HG03575 (cell line): ENCODE data around the gene EFCAB6.

Experiments
- ATAC-seq: cut with Tn5 transposase; IDR thresholded peaks from one replicate; pipeline ENCODE4 v1.9.1; 2021; ENCODE audit not compliant: unreplicated experiment, insufficient number of reproducible peaks, low FRiP score; ENCODE audit errors: extremely low read depth

EFCAB6 gene

GRCh38 chr22:43531651-43532050 is 280.5 kb downstream of the EFCAB6 start:
- ATAC-seq, result no peak

DNA sequence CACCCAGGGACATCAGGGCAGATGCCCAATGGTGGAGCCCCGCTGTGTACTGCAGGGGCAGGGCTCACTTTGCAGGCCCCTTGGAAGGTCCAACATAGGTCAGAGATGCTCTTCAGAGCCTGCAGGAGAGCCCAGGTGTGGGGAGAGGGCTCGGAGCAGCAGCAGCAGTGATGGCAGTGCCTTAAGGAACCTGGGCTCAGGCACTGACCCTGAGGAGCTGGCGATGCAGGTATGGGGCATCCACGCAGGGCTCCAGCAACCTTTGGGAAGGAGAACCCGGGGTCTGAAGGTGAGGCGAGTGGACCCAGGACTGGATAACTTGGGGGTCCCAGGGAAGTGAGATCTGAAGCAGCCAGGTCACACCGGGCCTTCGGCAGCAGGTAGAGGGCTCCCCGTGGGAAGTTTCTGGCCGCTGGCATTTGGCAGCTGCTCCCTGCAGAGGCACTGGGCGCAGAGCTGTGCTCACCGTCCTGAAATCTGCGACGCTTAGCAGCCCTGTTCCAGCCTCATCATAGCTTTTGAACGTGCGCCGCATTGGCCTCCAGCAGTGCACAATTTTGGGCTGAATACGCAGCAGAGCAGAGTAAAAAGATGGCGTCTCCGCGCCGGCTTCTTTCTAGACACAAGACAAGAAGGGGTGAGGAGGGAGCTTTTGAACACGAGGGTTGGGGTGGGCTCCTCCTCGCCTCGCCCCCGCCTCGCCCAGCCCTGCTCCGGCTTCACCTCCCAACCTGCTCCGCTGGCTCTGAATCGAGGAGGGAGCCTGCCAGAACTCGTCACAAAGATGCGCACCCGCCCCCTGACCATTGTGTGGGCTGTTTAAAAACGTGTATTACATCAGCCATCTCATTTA is 281.5 kb downstream of the EFCAB6 start:
- ATAC-seq, result no peak

- ATAC-seq, result no peak
Measured at GRCh38 chr22:43529934-43530333, 282.2 kb downstream of the EFCAB6 start.

- no peak for ATAC-seq
Measured at GRCh38 chr22:43529461-43529860, 282.6 kb downstream of the EFCAB6 start.

DNA sequence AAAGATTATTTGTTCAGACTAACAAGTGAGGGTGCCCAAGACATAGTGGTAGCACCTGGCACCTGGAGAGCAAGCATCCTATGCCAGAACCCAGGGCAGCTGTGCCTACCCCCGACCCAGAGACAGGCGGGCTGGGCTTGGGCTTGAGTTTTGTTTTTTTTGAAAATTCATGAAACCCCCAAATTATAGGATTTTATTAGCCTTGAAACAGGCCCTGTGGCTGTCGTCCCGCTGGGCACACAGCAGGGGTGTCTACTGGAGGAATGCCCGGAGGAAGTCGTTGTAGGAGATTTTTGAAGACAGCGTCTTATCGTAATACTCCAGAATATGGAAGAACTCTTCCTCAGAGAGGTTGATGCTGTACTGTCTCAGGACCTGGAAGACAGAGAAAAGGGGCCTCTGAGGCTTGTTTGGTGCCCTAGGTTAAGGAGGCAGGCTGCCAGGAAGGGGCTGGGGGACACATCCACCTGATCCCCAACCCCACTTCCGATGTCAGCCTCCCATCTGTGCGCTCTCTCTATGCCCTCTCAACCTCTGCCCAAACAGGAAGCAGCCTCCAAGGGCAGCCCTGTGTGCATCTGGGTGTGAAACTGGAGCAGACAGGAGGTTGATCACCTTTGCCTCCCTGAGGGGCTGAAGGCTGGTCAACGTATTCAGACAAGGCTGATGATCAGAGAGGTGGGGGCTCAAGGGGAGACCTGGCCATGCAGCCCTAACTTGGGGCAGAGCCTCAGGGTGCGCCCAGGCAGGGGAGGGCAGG is 283.3 kb downstream of the EFCAB6 start:
- no peak for ATAC-seq

GRCh38 chr22:43526946-43527345 is 285.2 kb downstream of the EFCAB6 start:
- no peak for ATAC-seq

DNA sequence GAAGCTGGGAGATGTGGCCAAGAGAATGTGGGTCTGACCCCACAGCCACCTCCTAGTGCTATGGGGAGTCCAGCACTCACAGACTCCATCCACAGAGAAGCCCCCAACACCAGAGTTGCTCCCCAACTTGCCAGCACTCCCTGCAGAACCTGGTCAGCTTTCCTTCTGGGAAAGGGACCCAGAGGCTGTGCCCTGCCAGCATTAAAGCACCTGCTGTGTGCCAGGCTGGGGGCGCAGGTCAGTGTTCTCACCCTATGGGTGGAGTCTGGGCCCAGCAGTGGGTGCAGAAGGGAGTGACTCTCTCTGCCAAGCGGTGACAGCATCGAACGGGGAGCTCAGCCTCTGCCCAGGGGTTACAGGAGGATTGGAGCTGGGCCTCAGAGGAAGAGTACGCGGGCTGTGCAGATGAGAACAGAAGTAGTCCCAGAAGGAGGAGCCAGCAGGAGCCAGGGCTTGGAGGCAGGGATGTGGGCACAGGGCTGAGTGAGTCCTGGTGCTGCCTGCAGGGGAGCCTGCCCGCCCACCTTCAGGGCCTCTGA is 285.9 kb downstream of the EFCAB6 start:
- ATAC-seq, result no peak

DNA sequence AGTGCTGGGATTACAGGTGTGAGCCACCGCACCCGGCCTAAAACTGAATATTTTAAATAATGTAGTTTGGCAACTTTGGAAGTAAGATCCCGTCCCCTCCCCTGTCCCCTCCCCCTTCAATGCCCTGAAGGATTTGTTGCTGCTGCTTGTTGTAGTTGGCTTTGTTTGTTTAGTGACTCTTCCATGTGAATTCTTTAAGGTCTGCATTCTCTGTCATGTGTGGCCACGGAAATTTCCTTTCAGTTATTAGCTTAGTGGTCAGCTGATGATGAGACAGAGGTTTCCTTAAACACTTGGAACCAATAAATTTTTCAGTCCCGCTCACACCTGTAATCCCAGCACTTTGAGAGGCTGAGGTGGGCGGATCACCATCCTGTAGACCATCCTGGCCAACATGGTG is 290.4 kb downstream of the EFCAB6 start:
- no peak for ATAC-seq

GRCh38 chr22:43520632-43521039 is 291.5 kb downstream of the EFCAB6 start:
- ATAC-seq, result no peak

DNA sequence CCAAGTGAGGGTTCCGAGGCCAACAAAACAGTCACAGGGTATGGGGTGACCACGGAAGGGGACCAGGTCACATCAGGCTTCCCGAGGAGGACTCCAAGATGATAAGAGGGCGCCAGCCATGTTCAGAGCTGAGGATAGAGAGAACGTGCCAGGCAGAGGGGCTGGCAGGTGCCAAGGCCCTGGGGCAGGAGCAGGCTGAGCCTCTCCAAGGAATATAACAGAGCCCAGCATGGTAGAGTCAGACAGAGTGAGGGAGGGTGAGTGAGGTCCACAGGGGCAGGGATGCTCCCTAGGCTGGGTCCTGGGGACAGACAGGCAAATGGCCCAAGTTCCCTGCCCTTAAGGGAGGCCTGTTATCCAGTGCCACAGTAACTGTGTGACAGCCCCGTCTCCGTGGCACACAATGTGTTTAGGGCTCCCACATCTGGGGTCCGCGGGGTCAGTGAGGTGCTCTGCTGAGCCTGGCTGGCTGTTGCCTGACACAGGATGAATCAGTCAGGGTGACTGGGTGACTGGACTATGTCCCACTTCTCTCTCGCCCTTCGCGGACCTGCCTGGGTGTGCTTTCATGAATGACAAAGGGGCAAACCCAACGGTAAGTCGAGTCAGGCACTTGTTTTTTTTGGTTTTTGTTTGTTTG is 295.0 kb downstream of the EFCAB6 start:
- no peak for ATAC-seq

GRCh38 chr22:43516386-43516785 is 295.7 kb downstream of the EFCAB6 start:
- no peak for ATAC-seq

- ATAC-seq, result no peak
Measured at GRCh38 chr22:43515902-43516301, 296.2 kb downstream of the EFCAB6 start.

DNA sequence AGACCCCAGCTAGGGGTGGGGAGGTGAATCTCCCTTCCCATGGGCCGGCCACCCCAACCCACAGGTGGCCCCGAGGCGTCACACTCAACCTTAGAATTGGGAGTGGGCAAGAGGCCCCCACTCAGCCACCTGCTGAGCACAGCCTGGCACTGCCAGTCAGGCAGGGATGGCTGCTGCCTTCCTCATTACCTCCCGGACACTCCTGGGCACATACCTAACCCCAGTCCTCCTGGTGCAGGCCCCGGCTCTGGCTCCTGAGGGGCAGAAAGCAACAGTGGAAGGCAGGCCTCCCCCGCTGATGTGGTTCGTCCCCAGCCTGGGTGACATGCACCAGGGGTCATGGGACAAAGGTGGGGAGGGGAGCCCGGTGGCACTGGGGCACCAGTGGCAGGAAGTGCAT is 296.7 kb downstream of the EFCAB6 start:
- no peak for ATAC-seq

- ATAC-seq, result no peak
Measured at GRCh38 chr22:43514476-43515157, 297.5 kb downstream of the EFCAB6 start.

DNA sequence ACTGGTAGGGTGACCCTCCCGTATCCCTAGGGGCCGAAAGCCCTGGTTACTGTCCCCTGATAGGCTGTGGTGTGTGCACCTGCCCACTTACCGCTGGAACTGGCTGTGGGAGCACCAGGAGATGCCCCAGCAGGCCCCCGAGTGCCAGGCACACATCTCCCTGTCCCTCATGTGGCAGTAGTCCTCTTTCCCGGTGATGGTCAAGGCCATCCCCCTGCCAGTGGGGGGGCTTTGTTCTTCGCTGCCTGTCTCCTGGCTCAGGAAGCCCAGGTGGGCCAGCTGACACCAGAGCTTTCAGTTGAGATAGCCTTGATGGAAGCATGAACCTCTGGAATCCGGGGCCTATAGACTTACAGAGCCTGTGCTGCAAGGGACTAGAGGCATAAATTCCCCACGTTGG is 299.8 kb downstream of the EFCAB6 start:
- no peak for ATAC-seq

- ATAC-seq, result no peak
Measured at GRCh38 chr22:43511276-43511910, 300.7 kb downstream of the EFCAB6 start.

DNA sequence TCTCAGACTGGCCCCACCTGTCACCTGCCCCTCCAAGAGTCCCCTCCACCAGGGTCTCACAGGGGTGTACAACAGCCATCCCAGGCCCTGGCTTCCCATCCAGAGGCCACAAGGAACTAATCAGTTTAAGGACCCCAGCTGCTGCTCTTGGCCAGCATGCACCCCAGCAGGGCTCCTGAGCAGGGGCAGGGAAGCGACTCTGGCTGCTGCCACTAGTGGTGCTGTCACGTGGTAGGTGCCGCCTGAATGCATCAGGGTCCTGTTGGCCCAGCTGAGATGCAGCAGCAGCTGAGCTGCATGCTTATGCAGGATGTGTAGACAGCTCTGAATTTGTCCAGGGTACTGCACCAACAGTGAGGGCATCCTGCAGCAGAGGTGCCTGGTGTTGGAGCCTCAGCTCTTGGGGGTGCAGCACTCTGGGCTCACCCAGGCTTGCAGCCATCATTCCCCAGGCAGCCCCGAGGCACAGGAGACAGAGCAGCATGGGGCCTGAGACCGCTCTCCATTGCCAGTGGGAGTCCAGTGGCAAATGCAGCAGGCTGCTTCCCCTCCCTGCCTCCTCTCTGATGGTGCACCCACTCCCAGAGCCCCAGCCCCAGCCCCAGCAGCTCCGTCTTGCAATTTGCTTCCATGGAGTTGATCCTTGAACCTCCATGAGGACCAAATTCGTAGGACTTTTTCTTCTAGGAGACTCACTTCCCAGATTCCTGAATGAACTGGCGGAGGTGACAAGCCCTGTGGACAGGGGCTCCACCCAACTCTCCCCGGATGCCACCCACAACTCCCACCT is 301.6 kb downstream of the EFCAB6 start:
- ATAC-seq, result no peak

DNA sequence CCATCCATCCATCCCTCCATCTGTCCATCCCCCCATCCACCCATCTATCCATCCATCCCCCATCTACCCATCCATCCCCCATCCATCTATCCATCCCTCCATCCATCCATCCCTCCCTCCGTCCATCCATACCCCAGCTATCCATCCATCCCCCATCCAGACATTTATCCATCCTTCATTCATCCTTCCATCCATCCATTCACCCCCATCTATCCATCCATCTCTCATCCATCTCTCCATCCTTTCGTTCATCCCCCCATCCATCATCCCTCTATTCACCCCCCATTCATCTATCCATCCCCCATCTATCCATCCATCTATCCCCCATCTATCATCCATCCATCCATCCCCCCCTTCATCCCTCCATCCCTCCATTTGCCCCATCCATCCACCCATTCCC is 302.8 kb downstream of the EFCAB6 start:
- no peak for ATAC-seq
